OCI-LY3 (cell line): Measurements from ENCODE around the gene PRODH2.

Experiments used
- H2AFZ ChIP-seq: fragments of 200-600, 300-600 bp; shearing (Covaris generic); 2 replicates; pipeline ENCODE4 v1.6.0; 2014; ENCODE audit warnings: antibody characterized with exemption, low read depth, low read length
- H3K27ac ChIP-seq: fragments of 200-600, 300-600 bp; sonication (generic); 2 replicates; pipeline ENCODE4 v1.5.1; 2014; ENCODE audit warnings: mild to moderate bottlenecking, low read length, moderate library complexity, mixed read lengths
- H3K27me3 ChIP-seq: fragments of 200-600, 300-600 bp; sonication (generic); 2 replicates; pipeline ENCODE4 v1.6.1; 2014; ENCODE audit warnings: low read depth, low read length, mixed read lengths
- H3K36me3 ChIP-seq: fragments of 200-600, 300-600 bp; sonication (generic); replicated peaks from 2 replicates; pipeline ENCODE3; 2014; ENCODE audit warnings: low read depth, low read length, mixed read lengths
- H3K4me1 ChIP-seq: fragments of 300-600, 200-600 bp; sonication (generic); 2 replicates; pipeline ENCODE4 v1.6.1; 2014; ENCODE audit warnings: low read length, mixed read lengths
- H3K4me2 ChIP-seq: fragments of 200-600, 300-600 bp; sonication (generic); 2 replicates; pipeline ENCODE4 v1.6.1; 2014; ENCODE audit warnings: low read length, mixed read lengths
- H3K4me3 ChIP-seq: fragments of 300-600, 200-600 bp; sonication (generic); 2 replicates; pipeline ENCODE4 v1.5.1; 2014; ENCODE audit warnings: antibody characterized with exemption, mild to moderate bottlenecking, low read length, moderate library complexity
- H3K79me2 ChIP-seq: fragments of 300-600, 200-600 bp; shearing (Covaris generic); 2 replicates; pipeline ENCODE4 v1.6.1; 2014; ENCODE audit warnings: mild to moderate bottlenecking, low read length, mixed read lengths
- H3K9ac ChIP-seq: fragments of 300-600, 200-600 bp; shearing (Covaris generic); 2 replicates; pipeline ENCODE4 v1.6.0; 2014; ENCODE audit warnings: mild to moderate bottlenecking, low read length, moderate library complexity
- H3K9me3 ChIP-seq: fragments of 200-600, 300-600 bp; shearing (Covaris generic); 2 replicates; pipeline ENCODE4 v1.6.1; 2014; ENCODE audit warnings: low read length, mixed read lengths; ENCODE audit not compliant: insufficient read depth
- H4K20me1 ChIP-seq: fragments of 200-600, 300-600 bp; sonication (generic); 2 replicates; pipeline ENCODE4 v1.6.1; 2016; ENCODE audit warnings: low read length, mixed read lengths; ENCODE audit not compliant: insufficient read depth
- CTCF ChIP-seq: fragments of 200-600, 300-600 bp; sonication (generic); IDR thresholded peaks from 2 replicates; pipeline ENCODE4 v1.5.1; 2014; ENCODE audit warnings: antibody characterized with exemption, low read length, low read depth
- EZH2phosphoT487 ChIP-seq: fragments of 200-600 bp; shearing (Covaris generic); IDR thresholded peaks from 2 replicates; pipeline ENCODE4 v1.6.1; 2018; ENCODE audit warnings: antibody characterized with exemption, mixed run types, low read depth

The PRODH2 gene

GRCh38 chr19:35812220-35813042 lies at the start of gene PRODH2:
TSS of gene PRODH2 (minus strand) at chr19:35812845. CDS start at chr19:35812805, 40 bp downstream.
- Histone ChIP-seq H3K9ac (no peak within 1 kb of the TSS), H3K9me3 (no peaks in the 10 kb centered on the region), H3K27me3 (0 out of 2 replicates have a peak, but pooled peaks cover 7% of the 10 kb centered on the region), H3K4me3 (no peak within 1 kb of the TSS), H3K4me1 (no peaks in the 10 kb centered on the region), H4K20me1 (no peaks in the 10 kb centered on the region), H3K36me3 (no peaks in the 10 kb centered on the region), H3K4me2 (no peak within 1 kb of the TSS), H3K79me2 (no peaks in the 10 kb centered on the region), H3K27ac (no peak within 1 kb of the TSS), H2AFZ (no peak within 1 kb of the TSS)
- no peak for TF ChIP-seq CTCF
- no peak for TF ChIP-seq EZH2phosphoT487

DNA sequence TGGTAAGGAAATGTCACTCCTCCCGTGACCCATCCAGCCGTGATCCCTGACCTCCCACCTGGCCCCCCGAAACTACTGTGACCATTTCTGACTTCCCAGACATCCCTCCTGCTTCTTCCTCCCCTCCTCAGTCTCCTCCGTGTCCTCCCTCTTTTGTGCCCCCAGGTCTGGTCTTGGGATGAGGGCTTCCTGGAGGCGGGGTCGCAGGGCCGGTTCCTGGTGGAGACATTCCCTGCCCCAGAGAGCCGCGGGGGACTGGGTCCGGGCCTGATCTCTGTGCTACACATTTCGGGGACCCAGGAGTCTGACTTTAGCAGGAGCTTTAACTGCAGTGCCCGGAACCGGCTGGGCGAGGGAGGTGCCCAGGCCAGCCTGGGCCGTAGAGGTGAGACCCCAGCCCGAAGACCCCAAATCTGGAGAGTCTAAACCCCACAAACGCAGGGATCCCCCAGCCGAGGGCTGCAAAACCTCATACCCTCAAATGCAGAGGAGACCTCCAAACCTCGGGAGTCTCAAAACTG lies 49.1 kb upstream of the PRODH2 start:
- no peaks in the 10 kb centered on the region for H3K27me3 ChIP-seq

GRCh38 chr19:35860818-35861639 lies 48.4 kb upstream of the PRODH2 start:
- TF ChIP-seq CTCF (no peak), EZH2phosphoT487 (no peak)
- no peak overlapping the region for H2AFZ ChIP-seq
- no peaks in the 10 kb centered on the region; the same call in 1 of the 2 replicates for H3K9me3 ChIP-seq
- H3K27ac ChIP-seq, result no peak overlapping the region
- H3K9ac ChIP-seq, result no peak overlapping the region
- H3K4me2 ChIP-seq, result no peak overlapping the region
- H3K4me1 ChIP-seq, result peaks cover 8% of the 10 kb centered on the region; the same call in 1 of the 2 replicates
- H4K20me1 ChIP-seq, result no peaks in the 10 kb centered on the region
- H3K79me2 ChIP-seq, result no peaks in the 10 kb centered on the region
- H3K4me3 ChIP-seq, result no peak overlapping the region
- H3K36me3 ChIP-seq, result peaks cover 3% of the 10 kb centered on the region
- H3K27me3 ChIP-seq, result 0 out of 2 replicates have a peak, but pooled peaks cover 2% of the 10 kb centered on the region

More for the DNA sequence above, 49.1 kb upstream of the PRODH2 start:
- Histone ChIP-seq H4K20me1 (no peaks in the 10 kb centered on the region), H3K4me1 (peaks cover 4% of the 10 kb centered on the region; the same call in 1 of the 2 replicates), H3K27ac (no peak overlapping the region), H3K9ac (no peak overlapping the region), H3K36me3 (peaks cover 3% of the 10 kb centered on the region), H3K79me2 (no peaks in the 10 kb centered on the region), H2AFZ (no peak overlapping the region), H3K4me2 (no peak overlapping the region), H3K4me3 (no peak overlapping the region), H3K9me3 (no peaks in the 10 kb centered on the region; the same call in 1 of the 2 replicates)
- TF ChIP-seq CTCF (no peak), EZH2phosphoT487 (no peak)

DNA sequence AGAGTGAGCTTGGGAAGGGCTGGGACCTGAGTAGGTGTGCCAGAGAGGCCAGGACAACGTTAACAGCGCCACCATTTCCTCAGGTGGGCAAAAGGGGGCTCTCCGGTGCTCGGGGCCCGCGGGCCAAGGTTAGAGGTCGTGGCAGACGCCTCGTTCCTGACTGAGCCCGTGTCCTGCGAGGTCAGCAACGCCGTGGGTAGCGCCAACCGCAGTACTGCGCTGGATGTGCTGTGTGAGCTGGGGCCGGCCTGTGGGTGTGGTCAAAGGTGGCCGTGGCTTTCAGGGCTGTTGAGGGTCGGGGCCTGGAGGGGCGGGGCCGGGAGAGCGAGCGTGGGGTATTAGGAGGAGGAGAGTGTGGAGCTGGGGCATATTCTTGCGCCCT lies 47.8 kb upstream of the PRODH2 start:
- Histone ChIP-seq H3K27ac (no peak overlapping the region), H3K9ac (no peak overlapping the region), H3K9me3 (no peaks in the 10 kb centered on the region; the same call in 1 of the 2 replicates), H3K4me1 (peaks cover 8% of the 10 kb centered on the region; the same call in 1 of the 2 replicates), H3K79me2 (no peaks in the 10 kb centered on the region), H3K27me3 (0 out of 2 replicates have a peak, but pooled peaks cover 3% of the 10 kb centered on the region), H3K4me2 (no peak overlapping the region), H2AFZ (no peak overlapping the region), H3K4me3 (no peak overlapping the region), H4K20me1 (no peaks in the 10 kb centered on the region), H3K36me3 (peaks cover 3% of the 10 kb centered on the region)
- TF ChIP-seq CTCF, result no peak
- no peak for TF ChIP-seq EZH2phosphoT487
